COLO668 (cell line): Measurements from ENCODE around the gene RNASE7.
"Not testable (repeated sequence)": the region's sequence is repeated elsewhere in the genome, so short reads cannot be mapped to it uniquely, and the experiment has no call there.

Source experiments
- DNase-seq: peaks from one replicate; lab custom pipeline; 2025; ENCODE audit not compliant: unreplicated experiment; lab: John Stamatoyannopoulos, UW

Gene RNASE7, protein sequence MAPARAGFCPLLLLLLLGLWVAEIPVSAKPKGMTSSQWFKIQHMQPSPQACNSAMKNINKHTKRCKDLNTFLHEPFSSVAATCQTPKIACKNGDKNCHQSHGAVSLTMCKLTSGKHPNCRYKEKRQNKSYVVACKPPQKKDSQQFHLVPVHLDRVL

DNA sequence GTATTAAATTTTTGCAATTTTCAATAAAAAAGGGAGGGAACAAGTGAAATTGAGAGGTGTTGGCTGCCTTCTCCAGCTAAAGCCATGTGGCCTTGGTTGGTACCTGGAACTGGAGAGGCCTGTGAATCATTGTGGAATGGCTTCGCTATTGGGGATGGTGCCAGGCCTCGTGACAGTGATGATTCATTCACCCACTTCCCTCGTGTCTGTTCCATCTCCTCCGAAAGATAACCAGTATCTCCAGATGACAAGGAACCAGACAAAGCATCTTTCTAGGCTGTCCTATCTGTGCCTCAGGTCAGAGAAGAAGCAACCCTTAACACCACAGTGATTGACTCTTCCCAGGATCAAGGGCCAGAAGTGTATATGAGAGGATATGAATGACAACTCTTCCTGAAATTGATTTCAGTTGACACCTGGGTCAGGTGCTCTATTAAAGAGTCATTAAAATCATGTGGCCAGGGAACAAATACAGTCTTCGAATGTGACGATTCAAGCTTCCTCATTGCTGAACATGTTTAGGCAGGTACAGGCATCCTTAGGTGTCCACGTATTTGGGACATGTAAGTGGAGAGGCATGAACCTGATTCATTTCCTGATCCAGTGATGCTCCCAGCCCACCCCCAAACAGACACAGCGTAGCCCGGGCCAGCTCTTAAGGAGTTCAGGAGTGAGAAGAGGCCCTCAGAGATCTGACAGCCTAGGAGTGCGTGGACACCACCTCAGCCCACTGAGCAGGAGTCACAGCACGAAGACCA, at the start of gene RNASE7:
TSS of gene RNASE7 (plus strand) at position 687 of the 758 bp plus-strand sequence. CDS start 631 bp downstream, outside the sequence.
- DNase-seq, result no peak

DNA sequence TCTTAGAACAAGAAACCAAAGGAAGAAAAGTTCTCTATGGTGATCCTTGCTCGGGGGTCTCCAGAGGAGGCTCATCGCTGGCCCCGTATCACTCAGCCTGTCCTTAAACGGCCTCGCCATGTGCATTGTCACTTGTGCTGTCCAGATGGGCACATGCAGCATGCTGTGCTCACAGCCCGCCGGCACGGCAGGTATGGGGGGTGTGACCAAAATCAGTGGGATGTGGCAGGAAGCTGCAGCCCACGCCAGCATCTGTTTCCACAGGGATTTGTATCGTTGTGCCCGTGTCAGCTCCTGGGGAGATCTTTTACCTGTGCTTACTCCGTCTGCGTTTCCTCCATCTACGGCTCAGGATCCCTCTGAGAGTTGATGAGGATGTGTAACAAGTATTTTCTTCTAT, 45.6 kb upstream of the RNASE7 start:
- DNase-seq, result no peak

DNA sequence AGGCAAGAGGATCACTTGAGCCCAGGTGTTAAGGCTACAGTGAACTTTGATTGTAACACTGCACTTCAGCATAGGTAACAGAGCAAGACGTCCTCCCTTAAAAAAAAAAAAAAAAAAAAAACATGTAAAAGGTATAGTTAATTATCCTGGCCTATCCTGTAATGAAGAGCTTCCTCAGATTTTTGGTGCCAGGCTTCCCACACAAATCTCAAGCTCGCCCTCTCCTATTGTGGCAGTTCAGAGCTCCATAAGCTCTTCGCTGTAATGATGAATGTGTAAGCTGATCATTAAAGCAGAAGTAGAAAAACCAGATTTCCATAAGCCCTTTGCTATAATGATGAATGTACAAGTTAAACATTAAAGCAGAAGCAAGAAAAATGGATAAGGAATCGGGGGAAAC, 45.0 kb upstream of the RNASE7 start:
- DNase-seq, result no peak

DNA sequence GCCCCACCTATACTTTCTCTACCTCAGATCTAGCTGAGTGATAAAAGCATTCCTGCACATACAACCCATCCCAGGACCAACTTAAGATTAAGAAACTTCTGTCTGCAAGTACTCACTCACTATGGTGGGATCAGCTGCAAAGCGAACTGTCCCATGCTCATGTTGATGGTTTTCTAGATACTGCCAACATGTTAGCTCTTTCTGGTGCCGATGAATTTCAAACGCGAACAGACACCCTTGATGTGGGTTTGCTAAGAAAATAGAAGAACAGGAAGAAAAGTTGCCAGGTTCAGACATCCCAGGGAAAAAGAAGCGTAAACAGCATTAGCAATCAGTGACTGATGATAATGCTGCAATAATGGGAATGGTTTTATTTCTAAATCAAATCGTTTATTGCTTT, 44.6 kb upstream of the RNASE7 start:
- no peak for DNase-seq

DNA sequence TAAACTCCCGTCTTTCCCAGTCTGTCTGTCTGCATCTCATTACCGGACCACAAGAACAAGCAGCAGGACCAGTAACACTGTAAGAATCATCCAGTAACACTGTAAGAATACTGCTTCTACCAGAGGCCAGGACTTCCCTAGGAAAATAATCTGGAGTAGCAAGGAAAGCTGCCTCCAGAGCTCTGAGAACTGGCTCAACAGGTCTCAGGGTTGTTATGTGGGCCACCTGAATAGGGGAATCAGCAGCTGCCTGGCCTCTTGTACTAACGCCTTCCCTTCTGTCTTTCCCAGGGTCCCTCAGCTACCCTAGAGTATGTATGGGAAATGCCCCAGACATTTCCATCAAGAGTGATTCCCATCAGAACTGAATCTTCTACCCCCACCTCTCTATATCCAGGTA, 44.0 kb upstream of the RNASE7 start:
- DNase-seq, result no peak

DNA sequence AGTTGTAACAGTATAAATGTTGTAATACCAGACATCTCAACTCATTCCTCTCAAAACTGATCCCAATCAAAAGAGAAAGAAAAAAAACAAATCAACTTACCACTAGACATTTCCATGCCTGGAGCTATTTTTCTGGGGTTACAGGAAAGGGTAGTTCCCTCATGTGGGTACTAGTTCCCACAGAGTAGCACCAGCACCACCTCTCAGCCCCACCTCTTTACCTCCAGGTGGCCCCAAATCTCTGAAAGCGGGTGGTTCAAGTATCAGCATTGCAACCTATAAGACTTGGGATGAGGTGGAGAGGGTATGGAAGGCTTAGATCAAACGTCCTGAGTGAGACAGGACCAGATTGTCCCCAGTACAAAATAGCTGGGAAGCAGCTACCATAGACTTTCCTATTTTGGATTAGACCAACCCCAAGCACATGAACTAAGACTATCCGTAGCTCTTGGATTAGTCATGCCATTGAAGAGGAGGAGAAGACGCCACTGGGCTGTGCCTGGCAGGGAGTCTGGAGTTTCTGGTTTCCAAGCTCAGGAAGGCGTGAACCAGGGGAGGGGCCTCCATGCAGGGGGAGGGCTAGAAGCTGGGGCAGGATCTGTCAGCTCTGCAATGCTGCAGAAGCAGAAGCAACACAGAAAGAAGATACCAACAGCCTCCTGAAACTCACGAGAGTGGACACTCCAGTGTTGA, 43.3 kb upstream of the RNASE7 start, which contains the start of gene SLC39A2:
TSS of gene SLC39A2 (plus strand) at position 620 of the 693 bp plus-strand sequence. CDS start 154 bp downstream, outside the sequence.
- no peak for DNase-seq

DNA sequence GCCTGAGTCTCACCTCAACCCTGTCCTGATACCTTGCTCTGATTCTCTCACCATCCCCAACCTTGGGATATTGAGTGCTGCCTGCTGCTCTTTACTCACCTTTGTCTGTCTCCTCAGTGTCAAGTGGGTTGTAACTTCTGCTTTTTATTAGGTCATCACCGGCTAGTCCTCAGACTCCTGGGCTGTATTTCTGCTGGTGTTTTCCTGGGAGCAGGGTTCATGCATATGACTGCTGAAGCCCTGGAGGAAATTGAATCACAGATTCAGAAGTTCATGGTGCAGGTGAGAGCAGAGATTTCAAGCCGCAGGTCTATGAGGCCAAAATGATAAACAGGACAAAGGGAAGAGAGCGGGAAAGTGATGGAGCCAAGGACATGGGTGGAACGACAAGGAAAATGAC, 42.6 kb upstream of the RNASE7 start:
- no peak for DNase-seq

DNA sequence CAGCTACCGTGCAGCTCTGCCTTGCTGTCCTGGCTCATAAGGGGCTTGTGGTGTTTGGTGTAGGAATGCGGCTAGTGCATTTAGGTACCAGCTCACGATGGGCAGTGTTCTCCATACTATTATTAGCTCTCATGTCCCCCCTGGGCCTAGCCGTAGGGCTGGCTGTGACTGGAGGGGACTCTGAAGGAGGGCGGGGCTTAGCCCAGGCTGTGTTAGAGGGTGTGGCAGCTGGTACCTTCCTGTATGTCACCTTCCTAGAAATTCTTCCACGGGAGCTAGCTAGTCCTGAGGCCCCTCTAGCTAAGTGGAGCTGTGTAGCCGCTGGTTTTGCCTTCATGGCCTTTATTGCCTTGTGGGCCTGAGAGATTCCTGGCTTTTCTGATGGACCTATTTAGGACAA, 40.9 kb upstream of the RNASE7 start:
- no peak for DNase-seq

DNA sequence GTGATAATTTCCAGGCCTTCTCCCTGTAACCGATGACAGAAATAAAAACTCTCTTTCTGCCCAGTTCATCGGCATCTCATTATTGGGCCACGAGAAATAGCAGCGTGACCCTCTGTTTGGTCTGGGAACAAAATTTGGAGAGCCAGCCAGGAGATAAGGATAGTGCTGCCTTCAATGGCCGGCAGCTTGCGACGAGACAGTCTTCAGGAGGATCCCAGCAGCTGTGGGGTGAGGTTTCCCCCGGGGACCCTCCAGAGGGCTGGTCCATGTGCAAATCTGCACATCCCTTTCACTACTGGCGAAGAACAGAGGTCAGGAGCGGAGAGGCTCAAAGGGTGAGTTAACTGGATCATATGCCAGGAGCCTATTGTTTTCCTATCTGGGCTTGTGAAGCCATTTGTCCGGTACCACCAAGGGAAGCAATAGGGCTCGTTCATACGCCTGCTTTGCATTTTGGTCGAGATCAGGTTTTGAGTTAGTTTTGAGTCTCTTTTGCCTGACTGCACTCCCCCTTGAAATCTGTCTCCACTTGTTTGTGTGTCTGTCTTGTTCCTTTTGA, 38.3 kb upstream of the RNASE7 start:
- DNase-seq, result no peak

DNA sequence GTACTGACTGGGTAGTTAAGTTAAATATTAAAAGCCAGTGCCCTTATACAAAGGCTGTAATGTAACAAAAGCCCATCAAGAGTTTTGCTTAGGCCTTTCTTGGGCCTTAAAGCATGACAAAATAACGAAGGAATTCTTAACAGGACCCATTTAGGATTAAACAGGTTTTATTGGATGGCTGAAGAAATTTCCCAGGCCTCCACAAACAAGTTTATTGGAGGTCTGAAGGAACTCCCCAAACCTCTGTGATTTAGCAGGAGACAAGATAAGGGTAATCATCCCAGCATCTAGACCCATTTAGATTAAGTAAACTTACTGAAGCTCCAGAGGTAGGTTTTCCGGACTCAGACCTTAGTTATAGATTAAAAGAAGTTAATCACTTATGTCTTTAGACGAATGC, 32.4 kb upstream of the RNASE7 start:
- not testable (repeated sequence) for DNase-seq

DNA sequence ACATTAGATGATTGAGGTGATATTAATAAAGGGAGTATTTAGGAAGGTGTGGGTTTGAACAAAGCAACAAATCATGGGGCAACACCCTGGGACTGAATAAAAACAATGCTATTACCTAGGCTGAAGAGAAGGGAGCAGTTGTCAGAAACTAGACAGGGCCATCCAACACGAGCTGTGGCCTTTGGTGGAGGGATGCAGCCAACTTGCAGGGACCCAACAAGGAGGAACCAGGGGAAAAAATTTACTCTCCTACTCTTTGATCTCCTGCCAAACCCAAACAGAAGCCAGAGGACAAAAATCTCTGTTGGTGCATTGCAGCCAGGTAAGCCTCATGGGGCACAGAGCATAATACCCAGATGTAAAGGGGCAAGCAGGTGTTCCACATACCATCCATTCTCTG, 31.0 kb upstream of the RNASE7 start:
- no peak for DNase-seq

DNA sequence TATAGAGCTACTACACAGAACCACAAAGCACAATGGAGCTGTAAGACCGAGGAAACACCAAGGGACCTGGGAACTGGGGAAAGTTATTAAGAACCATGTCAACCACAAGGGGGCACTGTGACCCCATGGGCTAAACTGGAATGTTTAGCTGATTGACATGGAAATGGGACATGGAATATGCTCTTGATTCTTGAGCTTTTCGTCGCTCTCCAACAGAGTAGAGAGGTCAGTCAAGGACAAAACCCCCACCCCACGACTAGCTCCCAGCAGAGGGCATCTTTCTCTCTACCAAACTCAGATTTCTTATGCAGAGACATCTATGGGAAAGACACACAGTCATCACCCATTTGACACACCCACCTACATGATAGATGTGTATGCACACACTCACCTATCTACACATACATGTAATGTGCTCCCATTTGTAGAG, 27.4 kb upstream of the RNASE7 start:
- DNase-seq, result peak; percentile 81

DNA sequence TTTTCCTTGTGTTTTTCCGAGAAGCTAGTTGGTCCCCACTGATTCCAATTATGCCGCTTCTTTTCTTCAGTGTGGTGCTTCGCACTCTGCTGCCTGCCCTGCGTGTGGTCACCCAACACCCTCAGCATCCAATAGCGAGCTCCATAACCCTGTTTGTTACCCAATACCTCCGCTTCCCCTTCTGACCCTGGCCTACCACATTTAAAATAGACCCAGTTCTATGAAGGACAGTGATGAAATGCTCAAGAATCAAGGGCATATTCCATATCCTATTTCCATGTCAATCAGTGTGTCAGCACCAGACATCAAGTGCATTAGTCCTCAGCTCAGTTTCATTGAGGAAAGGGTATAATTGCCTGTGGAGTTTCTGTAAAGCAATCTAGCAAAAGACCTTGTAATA, 26.9 kb upstream of the RNASE7 start:
- DNase-seq, result no peak

DNA sequence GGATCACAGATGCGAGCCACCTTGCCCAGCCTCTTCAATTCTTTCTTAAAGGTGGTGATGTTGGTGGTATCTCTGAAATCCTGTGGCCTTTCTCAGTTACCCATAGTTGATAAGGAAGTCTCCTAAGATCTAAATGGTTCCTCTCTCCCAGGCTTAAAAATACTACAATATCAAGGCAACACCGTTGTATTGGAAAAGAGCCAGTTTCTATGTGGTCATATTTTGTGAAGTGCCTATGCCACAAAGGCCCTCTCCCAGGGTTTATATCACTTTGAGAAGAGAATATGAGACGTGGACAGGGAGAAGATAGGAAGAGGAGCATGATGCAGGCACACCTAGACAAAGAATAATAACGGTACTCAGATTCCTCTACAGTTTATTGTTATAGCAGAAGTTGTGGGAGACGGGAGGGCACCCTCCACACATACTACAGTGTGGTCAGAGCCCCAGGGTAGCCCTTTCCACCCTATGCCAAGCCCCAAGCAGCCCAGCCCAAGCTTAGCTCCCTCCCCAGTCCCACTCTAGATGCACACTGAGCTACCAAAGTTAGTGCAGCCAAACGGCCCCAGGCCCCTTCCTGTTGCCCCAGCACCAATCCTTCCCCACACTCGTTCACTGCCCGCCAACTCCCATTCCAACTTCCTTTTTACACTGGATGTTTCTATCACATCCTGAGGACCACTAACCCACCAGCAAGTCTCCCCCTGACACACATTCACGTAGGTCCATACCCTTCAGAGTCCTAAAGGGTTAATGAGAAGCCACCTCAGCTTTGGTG, 25.6 kb upstream of the RNASE7 start:
- DNase-seq, result no peak

DNA sequence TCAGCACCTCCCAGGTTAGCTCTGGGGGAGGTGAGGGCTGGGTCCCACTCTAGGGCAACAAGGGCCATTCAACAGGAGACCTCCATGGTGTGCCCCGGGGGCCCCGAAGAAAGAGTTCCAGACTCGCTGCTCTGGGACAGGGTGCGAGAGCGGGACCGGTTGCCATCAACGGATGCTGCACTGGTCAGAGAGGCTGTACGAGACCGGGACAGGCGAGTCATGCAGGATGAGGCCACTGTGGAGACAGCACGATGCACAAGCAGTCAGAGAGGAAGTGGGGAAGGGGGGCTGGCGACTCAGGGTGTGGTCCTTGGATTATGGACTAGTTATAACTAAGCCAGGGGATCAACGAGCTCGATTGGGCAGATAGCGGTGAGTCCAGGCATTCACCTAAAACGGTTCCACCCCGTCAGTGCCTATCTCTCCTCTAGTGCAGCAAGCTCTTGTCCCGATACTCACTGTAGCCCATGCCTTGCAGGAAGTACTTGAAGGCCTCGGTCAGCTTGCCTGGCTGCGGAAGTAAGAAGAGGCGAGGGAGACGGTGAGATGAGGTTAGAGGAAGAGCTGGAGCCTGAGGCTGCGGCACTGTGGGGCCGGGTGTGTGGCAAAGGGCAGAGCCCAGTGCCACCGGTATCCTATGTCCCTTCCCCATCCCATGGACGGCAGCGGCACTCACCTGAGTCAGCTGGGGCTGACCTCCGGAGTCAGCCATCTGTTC, 24.5 kb upstream of the RNASE7 start:
- DNase-seq, result no peak

DNA sequence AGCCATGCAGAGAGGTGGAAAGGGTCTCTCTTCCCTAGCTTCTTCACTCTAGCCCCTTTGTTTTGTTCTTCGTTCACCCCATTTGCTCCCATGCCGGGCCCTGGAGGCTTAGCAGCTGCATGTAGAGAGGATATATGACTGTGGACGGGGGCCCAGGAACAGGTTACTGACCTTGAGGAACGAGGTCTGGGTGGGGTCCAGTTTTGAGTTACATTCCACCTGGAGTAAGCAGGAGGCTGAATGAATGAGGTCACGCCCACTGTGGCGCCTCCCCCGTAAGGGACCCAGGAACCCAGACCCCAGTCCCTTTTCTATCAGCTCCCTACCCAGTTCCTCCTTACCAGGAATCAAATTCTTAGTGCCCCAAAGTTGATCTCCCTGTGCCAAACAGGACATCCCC, 23.9 kb upstream of the RNASE7 start:
- no peak for DNase-seq

DNA sequence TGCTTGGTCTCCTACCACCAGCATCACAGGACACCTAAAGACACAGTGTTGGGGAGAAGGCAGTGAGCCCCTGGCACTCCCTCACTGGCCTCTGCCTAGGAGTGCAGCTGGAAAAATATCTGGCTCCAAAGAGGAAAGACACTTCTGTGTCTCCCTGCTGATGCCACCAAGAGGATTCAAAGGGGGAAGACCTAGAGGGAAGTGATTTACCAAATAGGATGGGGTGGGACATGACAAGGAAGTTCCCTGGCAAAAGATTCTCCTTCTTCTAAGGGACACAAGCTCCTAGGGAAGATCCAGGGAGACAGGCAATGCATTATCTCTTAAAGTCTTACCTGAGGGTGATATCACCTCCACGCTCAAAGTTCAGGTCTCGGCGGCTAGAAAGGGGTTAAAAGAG, 23.4 kb upstream of the RNASE7 start:
- DNase-seq, result no peak

DNA sequence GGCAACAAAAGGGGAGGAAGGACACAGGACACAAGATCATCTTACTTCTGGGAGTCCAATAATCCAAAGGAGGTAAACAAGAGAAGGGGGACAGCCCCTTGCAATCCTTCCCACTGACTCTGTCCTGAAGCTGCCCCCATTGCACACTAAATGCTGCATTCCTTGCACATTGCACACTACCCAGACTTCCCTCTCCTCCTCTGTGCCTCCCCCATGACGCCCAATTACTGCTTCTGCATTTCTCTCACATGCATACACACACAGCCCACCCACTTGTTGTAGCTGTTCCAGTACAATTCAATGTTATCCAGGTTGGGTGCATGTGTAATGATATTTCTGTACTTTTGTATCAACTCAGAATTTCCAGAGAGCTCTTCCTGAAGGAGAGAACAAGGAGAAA, 22.8 kb upstream of the RNASE7 start:
- DNase-seq, result no peak

DNA sequence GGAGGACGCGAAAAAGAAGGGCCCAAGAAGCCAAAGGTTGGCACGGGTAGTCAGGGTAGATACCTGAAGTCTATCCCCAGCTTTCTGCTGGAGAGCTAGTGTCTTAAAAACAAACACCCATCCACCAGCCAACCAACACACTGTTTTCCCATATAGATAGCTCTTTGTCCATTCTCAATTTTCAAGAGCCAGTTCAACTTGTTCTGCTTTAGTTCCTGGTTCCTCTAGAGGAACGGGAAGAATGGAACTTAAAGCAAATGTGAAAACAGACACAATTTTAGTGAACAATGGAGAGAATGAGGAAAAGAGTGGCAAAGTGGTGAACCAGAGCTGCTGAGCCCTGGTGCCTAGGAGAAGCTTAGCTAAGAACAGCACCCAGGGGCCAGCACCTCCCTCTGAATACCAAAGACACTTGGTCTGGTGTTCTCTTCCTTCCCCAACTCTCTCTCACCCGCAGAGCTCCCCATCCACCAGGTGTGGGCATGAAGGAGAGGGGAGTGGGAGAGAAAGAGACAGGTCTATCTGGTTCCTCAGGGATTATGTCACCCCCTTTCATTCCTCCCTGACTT, 21.1 kb upstream of the RNASE7 start:
- no peak for DNase-seq

DNA sequence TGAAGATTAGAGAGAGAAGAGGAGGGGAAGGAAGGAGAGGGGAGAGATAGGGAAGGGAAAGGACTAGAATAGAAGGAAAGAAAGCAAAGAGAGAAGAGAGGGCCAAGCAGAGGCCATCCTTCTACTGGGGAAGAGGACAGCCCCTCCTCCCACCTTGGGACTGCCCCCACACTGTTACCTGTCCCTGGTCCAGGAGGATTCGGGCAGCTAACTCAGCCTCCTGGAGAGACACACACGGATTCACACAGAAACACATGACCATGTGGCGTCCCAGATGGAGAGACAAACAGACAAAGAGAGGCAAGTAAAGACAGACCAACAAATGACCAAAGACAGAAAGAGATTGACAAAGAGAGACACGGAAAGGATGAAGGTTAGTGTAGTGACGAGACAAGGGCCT, 19.5 kb upstream of the RNASE7 start:
- DNase-seq, result no peak
